Type B pancreatic cell (in vitro differentiated cells): Measurements from ENCODE around the gene EEA1. TPM values are rescaled to one million over a fixed set of nuclear protein-coding genes. Genes with fewer than 3 reads are reported as not detected.

Experiments used
- DNase-seq: peaks from one replicate; pipeline ENCODE4 v3.0.0; 2021; ENCODE audit warnings: mixed read lengths; ENCODE audit not compliant: unreplicated experiment; ENCODE audit errors: extremely low spot score
- H3K27ac Mint-ChIP-seq: 2 replicates; pipeline ENCODE4 v1.8.0; 2021; ENCODE audit warnings: mild to moderate bottlenecking, mixed read lengths
- H3K27me3 Mint-ChIP-seq: 2 replicates; pipeline ENCODE4 v1.8.0; 2021; ENCODE audit warnings: mixed read lengths
- H3K36me3 Mint-ChIP-seq: 2 replicates; pipeline ENCODE4 v1.8.0; 2021; ENCODE audit warnings: mixed read lengths
- H3K4me1 Mint-ChIP-seq: one replicate; pipeline ENCODE4 v1.8.0; 2021; ENCODE audit warnings: mixed read lengths; ENCODE audit not compliant: unreplicated experiment
- H3K4me3 Mint-ChIP-seq: 2 replicates; pipeline ENCODE4 v1.8.0; 2021; ENCODE audit warnings: mild to moderate bottlenecking, mixed read lengths
- H3K9me3 Mint-ChIP-seq: 2 replicates; pipeline ENCODE4 v1.8.0; 2021; ENCODE audit warnings: mixed read lengths
- long read RNA-seq: library from polyadenylated mRNA; unstranded; transcript quantifications from one replicate; pipeline ENCODE4 v2.0.0, GENCODE V29; 2020
- total RNA-seq: library from RNA; stranded (reverse); gene quantifications from 2 replicates; pipeline ENCODE4 v1.2.1, GENCODE V29; 2021; ENCODE audit warnings: low replicate concordance
- TF ChIP-seq, protein P1 (sequence below): fragments of 200-600 bp; sonication (generic); conservative IDR thresholded peaks from 2 replicates; pipeline ENCODE4 v1.5.0; 2021; ENCODE audit warnings: antibody characterized with exemption, mild to moderate bottlenecking

EEA1 gene
- 24.6 and 31.9 TPM in 2 replicates for total RNA-seq
- long read RNA-seq, partial matches to known transcripts, result 21 of 32 reads
- long read RNA-seq, other reads (novel, unspliced or antisense), result 11 of 32 reads

DNA sequence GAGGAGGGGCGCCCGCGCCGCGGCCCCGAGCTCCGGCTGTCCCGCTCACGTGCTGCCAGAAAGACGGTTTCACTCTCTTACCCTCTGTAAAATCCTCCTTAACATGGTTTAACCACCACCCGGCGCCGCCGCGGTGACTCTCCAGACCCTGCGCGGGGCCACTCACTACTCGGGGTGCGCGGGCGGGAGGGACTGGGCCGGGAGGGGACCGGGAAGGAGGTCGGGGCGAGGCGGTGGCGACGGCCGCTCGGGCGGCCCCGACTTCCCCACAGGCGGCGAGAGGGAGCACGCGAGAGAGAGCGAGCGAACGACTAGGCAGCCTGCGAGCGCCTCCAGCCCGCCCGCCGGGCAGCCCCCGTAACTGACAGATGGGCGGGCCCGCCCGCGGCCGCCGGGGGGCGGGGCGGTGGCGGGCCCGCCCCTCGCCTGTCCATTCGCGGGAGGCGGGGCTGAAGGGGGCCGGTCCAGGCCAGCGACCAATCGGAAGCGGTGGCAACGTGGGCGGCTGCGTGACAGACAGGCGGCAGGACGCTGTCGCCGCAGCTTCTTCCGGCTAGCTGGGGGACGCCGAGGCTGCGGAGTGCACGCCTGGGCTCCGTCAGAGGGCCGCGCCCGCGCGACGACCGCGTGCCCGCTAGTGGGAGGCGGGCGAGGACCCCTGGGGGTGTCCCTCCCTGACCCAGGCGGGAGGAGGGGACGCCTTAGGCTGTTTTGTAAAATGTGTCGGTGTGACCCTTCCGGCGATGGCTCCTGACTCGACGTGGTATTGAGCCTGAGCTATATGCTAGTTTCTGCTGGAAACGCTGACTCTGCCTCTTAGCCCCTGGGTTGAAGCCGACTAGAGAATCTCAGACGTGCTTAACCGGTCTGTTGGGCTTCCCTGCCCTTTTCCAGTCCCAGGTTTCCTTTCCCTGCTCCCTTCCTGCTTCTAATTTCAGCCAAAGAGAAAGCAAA, at the start of gene EEA1:
EEA1 (minus strand) TSS at position 334 of the 954 bp plus-strand sequence; CDS start at position 105, 229 bp downstream.
- peaks cover 6% of the 10 kb centered on the region for H3K9me3 Mint-ChIP-seq
- H3K36me3 Mint-ChIP-seq, result peaks cover 4% of the 10 kb centered on the region
- H3K4me1 Mint-ChIP-seq, result peaks cover 36% of the 10 kb centered on the region
- no peaks in the 10 kb centered on the region for H3K27me3 Mint-ChIP-seq
- peak; percentile 96 for DNase-seq
- peak within 1 kb of the TSS; percentile 99 for H3K27ac Mint-ChIP-seq
- TF ChIP-seq, protein P1, sequence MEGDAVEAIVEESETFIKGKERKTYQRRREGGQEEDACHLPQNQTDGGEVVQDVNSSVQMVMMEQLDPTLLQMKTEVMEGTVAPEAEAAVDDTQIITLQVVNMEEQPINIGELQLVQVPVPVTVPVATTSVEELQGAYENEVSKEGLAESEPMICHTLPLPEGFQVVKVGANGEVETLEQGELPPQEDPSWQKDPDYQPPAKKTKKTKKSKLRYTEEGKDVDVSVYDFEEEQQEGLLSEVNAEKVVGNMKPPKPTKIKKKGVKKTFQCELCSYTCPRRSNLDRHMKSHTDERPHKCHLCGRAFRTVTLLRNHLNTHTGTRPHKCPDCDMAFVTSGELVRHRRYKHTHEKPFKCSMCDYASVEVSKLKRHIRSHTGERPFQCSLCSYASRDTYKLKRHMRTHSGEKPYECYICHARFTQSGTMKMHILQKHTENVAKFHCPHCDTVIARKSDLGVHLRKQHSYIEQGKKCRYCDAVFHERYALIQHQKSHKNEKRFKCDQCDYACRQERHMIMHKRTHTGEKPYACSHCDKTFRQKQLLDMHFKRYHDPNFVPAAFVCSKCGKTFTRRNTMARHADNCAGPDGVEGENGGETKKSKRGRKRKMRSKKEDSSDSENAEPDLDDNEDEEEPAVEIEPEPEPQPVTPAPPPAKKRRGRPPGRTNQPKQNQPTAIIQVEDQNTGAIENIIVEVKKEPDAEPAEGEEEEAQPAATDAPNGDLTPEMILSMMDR, result no peak
- H3K4me3 Mint-ChIP-seq, result peak within 1 kb of the TSS; percentile 93

DNA sequence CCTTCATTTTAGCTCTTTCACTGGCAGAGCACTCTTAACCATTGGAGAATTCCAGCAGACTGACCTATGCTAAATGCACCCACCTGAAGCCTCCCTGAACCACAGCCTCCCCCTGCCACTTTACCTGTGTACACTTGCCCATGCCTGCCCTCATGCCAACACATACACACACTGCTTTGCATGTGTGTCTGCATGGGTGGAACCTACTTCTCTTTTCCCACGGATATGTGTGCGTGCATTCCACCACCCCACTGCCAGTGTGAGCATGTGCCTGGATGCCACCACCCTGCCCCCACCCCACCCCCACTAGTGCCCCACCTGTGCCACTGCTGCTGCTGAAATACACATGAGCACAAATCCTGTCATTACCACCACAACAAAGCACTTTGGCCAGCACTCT, 49.5 kb upstream of the EEA1 start:
- TF ChIP-seq, protein P1, result no peak
- H3K4me3 Mint-ChIP-seq, result no peak overlapping the region
- DNase-seq, result no peak
- no peaks in the 10 kb centered on the region for H3K4me1 Mint-ChIP-seq
- H3K27ac Mint-ChIP-seq, result no peak overlapping the region
- no peaks in the 10 kb centered on the region for H3K27me3 Mint-ChIP-seq
- peaks cover 3% of the 10 kb centered on the region for H3K36me3 Mint-ChIP-seq
- H3K9me3 Mint-ChIP-seq, result peaks cover 6% of the 10 kb centered on the region

DNA sequence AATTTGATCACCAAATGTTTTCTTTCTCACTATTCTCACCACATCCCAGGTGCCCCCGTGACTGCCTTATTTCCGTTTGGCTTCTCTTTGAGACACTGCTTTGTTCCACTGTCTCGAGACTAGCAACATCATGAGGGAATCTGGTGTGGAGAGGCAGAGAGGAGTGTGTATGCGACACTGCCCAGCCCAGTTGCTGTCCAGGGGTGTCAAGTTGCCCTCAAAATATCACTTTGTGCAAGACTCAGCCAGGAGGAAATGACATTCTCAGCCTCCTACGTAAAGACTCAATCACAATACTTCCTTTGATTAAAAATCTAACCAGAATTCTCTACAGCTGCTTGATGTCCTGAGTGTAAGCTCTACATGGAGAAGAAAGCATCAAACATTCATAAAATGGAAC, 48.2 kb upstream of the EEA1 start:
- Mint-ChIP-seq H3K27me3 (no peaks in the 10 kb centered on the region), H3K36me3 (peaks cover 3% of the 10 kb centered on the region), H3K9me3 (peaks cover 4% of the 10 kb centered on the region), H3K27ac (no peak overlapping the region), H3K4me1 (no peaks in the 10 kb centered on the region), H3K4me3 (no peak overlapping the region)
- TF ChIP-seq, protein P1, result no peak
- no peak for DNase-seq

DNA sequence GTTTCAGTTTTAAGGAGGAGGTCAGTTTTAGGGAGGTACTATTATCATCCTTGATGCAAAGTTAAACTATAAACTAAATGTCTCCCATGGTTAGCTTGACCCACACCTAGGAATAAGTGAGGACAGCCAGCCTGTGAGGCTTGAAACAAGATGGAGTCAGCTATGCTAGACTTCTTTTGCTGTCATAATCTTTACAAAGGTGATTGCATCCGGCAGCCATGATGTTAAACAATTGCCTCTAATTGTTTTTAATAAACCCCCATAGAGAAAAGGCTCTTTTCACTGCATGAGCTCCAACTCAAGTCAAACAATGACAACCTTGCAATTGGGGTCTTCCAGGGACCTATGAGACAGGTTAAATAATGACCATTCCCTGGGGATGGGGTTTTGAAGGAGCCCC, 45.7 kb upstream of the EEA1 start:
- Mint-ChIP-seq H3K9me3 (peaks cover 4% of the 10 kb centered on the region), H3K36me3 (no peaks in the 10 kb centered on the region), H3K4me3 (no peak overlapping the region), H3K27me3 (no peaks in the 10 kb centered on the region), H3K27ac (no peak overlapping the region), H3K4me1 (peaks cover 6% of the 10 kb centered on the region)
- TF ChIP-seq, protein P1, result no peak
- no peak for DNase-seq

DNA sequence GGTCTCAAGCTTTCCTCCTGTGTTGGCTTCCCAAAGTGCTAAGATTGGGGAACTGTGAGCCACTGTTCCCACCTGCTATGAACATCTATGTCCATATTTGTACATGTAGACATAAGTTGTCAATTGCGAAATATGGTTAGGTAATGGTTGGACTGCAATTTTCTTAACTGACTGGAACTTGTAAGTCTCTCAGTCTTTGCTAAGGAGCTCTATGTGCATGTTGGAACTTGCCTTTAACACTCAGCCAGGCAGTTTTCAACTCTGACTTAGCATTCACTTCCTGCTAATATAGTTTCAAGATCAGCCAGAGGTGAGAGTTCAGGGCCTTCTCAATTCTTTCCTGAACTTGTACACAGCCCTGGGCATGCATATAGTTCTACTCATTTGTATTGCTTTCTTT, 44.5 kb upstream of the EEA1 start:
- Mint-ChIP-seq H3K9me3 (peaks cover 4% of the 10 kb centered on the region), H3K36me3 (no peaks in the 10 kb centered on the region), H3K27ac (peak overlapping the region; percentile 56), H3K27me3 (no peaks in the 10 kb centered on the region), H3K4me3 (no peak overlapping the region), H3K4me1 (peaks cover 6% of the 10 kb centered on the region)
- DNase-seq, result no peak
- TF ChIP-seq, protein P1, result no peak
